Activated effector memory CD4-positive, alpha-beta T cell treated with Interleukin-2 at 50 U/mL for 16 hours (primary cell): ENCODE data around the gene TENM3.
"Not testable (repeated sequence)": the region's sequence is repeated elsewhere in the genome, so short reads cannot be mapped to it uniquely, and the experiment has no call there.

Source experiments
- DNase-seq: peaks from one replicate; pipeline ENCODE4 v3.0.0-alpha.2; 2020

TENM3 gene

GRCh38 chr4:182243204-182243603 lies at the start of gene TENM3:
Gene TENM3, plus strand, starts transcription at chr4:182243402. Its CDS starts 80,619 bp downstream, at chr4:182324021.
- not testable (repeated sequence) for DNase-seq

DNA sequence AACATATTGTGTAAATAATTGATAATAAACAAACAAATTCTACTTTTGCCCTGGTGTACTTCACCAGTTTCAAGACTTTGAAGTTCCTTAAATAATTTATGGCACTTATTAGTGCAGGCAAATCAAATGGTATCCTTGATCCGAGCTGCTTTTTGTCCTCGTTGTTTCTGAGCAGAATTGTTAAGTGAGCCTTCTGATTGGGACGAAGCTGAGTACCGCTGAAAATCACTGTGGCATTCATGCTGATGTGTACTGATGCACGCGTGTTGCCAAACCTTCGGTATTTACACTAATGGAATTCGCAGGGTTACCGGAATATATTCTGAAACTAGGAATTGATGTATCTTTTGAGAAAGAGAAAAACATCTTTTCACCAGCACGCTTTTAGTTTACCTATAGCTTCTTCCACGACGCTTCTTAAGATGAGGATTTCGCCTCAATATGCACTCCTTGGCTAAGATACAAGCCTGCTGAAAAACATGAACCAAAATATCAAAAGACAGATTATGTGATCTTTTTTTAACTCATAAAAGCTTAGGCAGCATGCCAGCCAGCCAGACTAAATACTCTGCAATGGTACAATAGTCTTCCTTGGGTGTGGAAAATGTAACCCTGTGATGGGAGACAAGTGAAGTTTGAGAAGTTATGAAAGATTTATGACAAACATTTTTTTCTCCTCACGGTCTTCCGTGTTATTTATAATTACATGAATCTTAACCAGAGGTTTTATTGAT lies 48.9 kb upstream of the TENM3 start:
- no peak for DNase-seq

DNA sequence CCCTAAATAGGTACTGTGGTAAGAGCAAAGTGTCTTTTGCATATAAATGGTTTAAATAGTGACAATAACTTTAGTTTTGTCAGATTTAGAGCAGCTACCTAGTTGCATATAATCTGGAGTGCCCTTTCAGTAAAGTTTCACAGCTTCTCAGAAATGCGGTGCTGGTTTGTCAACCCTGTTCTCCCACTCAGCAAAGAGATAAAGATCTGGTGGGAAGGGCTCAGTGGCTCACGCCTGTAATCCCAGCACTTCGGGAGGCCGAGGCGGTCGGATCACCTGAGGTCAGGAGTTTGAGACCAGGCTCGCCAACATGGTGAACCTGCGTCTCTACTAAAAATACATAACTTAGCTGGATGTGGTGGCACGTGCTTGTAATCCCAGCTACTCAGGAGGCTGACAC lies 45.6 kb upstream of the TENM3 start:
- DNase-seq, result no peak

GRCh38 chr4:182201871-182202270 lies 41.3 kb upstream of the TENM3 start:
- no peak for DNase-seq

DNA sequence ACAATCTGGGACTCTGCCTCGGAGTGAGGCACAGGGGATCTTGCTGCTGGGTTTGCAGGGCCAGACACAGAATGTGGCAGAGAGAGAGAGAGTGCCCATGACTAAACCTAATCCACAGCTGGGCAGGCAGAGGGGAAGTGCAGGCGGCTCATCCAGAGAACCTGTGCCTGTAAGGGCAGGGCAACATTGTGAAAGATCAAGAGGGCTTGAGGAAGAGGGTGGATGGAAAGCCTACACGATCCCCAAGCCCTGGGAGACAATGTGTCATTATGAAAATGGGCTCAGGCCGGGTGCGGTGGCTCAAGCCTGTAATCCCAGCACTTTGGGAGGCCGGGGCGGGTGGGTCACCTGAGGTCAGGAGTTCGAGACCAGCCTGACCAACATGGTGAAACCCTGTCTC lies 40.6 kb upstream of the TENM3 start:
- DNase-seq, result no peak

DNA sequence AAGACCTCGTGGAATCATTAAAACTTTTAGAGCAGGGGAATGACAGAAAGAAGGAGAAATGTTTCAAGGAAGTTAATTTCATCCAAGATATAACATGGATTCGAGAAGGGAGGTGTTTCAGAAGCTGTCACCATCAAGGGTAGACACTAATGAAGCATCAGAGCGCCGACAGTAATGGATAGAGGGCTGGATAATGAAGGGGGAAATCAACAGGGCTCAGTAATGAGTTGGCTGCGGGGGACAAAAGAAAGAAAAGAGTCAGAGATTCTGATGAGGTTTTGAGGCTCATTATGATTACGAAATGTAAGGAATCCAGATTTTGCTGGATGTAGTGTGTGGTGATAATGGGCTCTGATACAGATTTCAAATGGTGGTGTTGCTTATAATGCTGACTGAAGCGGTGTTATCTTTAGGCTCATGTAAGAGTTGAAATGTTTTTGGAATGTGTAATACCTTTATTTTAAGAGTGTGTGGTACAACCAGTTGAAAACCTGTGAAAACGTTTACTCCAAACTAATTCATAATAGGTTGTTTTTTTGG lies 39.3 kb upstream of the TENM3 start:
- no peak for DNase-seq

DNA sequence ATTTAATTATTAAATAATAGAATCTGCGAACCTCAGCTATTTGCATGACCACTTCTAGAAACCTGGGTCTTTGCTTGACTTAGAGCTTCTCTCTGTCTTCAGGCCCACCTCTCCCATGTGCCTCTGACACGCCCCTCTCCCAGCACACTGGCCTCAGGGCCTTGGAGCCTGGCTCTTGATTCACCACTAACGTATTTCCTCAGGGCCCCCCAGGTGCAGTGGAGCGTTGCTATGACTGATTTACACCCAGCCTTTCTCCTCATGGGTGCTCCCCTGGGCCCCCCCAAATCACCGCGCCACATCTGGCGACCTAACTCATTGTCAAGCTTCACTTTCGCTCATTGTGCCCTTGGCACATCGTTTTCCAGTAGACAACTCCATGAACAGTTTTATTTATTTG lies 37.9 kb upstream of the TENM3 start:
- DNase-seq, result no peak

DNA sequence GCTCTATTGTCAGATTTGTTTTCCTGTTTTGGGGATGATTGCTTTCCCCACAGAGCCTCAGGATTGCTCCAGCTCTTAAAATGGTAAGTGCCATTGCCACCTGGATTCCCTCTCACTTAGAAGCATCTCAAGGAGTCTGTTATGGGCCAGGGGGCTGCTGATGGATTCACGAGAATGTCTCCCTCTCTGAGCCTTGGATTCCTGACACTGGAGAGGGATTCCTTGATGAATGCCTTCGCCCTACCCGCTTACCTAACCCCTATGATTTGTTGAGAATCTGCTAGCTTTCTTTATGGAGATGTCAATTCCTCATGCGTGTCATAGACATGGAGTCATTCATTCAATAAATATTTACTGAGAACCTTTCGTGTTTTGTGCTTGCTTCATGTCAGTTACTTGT lies 36.9 kb upstream of the TENM3 start:
- DNase-seq, result no peak

DNA sequence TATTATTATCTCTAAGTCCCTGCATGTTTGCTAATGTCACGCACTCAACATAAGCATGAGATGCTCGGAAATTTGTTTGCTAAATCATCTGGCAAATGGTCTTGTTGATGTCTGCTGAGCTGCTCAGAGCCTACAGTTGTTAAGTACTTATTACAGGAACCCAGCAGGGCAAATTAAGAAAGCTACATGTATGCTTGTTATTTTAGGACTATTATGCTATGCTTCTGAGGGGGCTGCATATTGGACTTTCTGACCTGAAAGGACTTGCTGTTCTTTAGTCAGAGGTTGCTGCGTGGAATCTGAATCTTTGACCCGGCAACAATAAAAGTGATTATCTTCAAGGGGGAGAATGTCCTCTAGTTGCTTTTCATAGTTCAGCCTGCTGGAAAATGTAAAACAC lies 36.3 kb upstream of the TENM3 start:
- DNase-seq, result no peak

GRCh38 chr4:182207830-182208396 lies 35.3 kb upstream of the TENM3 start:
- DNase-seq, result no peak

GRCh38 chr4:182208526-182209050 lies 34.6 kb upstream of the TENM3 start:
- DNase-seq, result no peak

GRCh38 chr4:182212211-182212761 lies 30.9 kb upstream of the TENM3 start:
- no peak for DNase-seq

GRCh38 chr4:182213004-182213403 lies 30.2 kb upstream of the TENM3 start:
- no peak for DNase-seq

GRCh38 chr4:182215148-182215547 lies 28.1 kb upstream of the TENM3 start:
- DNase-seq, result no peak

DNA sequence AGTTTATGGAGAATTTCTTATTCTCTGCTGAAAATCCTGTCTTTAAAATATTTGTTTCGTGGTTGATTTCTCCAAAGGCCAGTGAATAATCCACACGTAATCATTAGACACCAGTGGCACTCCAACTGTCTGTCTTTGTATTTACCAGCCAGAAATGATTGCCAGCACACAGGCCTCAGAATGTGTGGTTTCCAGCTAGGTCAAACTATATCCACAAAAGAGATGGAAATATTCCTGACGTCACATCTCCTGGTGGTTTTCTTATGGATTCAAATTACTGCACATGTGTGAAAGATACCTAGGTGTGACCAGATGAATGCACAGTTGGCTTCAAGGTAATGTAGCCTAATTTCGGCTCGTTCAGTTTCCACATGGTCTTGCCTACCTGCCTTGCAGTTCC lies 27.2 kb upstream of the TENM3 start:
- DNase-seq, result no peak

DNA sequence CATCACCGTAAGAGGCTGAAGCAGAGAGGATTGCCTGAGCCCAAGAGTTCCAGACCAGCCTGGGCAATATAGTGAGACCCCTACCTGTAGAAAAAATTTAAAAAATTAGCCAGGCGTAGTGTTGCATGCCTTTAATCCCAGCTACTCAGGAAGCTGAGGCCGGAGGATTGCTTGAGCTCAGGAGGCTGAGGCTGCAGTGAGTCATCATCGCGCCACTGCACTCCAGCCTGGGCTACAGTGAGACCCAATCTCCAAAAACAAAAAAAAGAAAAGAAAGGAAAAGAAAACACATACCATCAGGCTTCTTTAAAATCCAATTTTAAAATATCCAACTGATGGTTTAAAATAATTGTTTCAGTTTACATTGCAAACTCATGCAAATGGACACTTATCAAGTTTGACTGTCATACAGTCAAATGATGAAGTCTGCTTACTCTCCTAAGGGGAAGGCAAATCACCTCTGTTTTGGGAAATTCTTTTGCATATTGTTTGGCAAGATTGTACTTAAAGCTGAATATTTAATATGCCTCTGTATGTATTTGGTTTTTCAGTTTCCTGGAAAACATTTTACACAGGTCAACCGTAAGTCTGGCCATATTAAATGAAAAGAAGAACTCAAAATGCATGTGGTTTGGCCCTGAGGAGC lies 23.7 kb upstream of the TENM3 start:
- no peak for DNase-seq

DNA sequence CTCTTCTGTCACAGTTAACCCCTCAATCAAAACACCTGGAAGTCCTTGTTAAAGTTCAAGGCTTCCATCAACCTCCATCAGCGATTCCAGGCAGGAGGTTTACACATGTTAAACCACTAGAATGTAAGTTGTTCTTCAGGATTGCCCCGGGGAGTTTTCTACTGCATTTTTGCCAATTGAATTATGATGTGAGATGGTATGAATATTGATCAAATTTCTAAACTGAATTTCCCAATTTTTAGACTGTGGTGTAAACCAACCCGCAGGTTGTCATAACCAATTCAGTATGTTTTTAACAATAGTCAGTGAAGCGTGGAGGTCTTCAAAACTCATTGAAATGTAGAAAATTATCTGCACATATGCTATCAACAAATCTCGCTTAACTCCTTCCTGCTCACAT lies 21.2 kb upstream of the TENM3 start:
- no peak for DNase-seq

DNA sequence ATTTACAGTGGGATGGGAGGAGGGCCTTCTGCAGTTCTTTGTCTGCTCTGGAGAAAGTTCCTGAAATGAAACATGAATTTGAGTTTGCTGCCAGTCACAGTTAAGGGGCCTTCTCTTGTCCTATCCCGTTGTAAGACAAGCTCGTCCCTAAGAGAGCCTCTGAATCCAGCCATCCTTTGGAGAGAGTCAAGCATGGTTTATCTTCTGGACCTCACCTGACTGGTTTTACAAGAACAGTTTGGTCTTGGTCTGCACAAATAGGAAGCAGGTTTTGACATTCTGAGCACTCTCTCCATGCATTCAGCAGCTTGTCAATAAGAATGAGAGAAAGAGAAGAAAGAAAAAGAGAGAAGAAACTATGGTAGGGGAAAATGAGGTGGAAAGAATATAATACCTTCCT lies 20.4 kb upstream of the TENM3 start:
- DNase-seq, result no peak

DNA sequence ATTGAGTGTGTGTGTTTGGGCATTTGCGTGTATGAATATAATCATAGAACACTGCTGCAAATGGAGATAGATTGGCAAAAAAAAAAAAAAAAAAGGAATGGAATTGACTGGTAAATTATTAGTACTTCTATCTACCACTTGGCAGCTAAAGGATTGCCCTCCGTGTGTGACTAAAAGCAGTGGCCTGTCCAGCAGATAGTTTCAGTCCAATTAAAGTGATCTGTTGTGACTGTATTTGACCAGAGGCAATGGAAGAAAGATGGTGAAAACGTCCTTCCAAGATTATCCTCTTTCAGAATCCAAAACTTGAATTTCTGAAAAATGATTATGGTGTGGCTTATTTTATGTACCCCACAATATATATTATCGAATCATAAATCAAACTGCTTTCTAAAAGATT lies 19.5 kb upstream of the TENM3 start:
- DNase-seq, result no peak

DNA sequence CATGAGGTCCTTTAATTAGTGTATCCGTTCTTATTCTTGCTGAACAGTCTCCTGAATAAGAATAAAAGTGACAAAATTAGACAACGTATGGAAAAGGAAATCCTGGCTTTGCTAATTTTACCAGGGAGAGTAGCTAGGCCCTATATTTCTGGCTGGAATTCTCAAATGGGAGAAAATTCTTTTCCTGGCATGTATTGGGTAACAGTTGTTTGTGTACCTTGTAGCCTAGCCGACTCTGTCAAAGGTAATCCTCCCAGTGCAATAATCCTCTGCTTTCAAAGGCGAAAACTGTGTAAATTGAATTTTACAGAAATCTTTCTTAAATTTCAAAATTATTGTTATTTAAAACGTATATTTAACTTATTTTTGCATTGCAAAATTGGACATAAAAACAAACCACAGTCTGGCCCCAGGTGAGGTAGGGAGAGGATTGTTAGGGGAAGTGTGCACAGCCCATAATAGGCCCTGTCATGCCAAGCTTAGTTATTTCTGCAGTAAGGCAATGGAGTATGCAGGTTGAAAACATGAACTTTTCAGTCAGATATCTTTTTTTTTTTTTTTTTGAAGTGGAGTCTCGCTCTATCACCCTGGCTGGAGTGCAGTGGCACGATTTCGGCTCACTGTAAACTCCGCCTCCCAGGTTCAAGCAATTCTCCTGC lies 18.9 kb upstream of the TENM3 start:
- DNase-seq, result no peak

- no peak for DNase-seq
These were observed 17.8 kb upstream of the TENM3 start for GRCh38 chr4:182225257-182225852.

DNA sequence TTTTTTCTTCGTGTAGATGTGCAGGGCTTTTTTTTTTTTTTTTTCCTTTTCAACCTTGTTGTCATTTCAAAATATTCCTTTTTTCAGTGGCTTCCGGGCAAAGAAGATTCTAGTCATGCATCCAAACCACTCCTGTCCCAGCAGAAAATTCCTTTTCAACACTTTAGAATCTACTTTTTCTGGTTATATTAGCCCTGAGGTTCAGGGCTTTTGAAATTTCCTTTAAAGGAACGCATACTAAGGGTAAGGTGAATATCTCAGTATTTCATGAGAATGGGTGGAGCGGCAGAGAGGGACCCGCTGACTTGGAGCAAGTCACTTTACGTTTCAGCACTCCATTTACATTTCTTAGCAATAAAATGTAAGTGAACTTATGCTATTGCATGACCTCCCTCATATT lies 15.6 kb upstream of the TENM3 start:
- DNase-seq, result no peak
